HCT116 (cell line): ENCODE results near the gene A2ML1.
"Not testable (repeated sequence)": the region's sequence is repeated elsewhere in the genome, so short reads cannot be mapped to it uniquely, and the experiment has no call there.

Experiments used
- EZH2 ChIP-seq: fragments of 200-600 bp; sonication (generic); IDR thresholded peaks from 2 replicates; pipeline ENCODE4 v1.6.1; 2017; ENCODE audit warnings: antibody characterized with exemption, mixed run types
- EZH2phosphoT487 ChIP-seq: fragments of 200-600 bp; IDR thresholded peaks from 2 replicates; pipeline ENCODE4 v1.6.1; 2018; ENCODE audit warnings: antibody characterized with exemption, borderline replicate concordance
- POLR2AphosphoS5 ChIP-seq: IDR thresholded peaks from 2 replicates; pipeline ENCODE4 v1.6.1; 2011; ENCODE audit warnings: mild to moderate bottlenecking, low read depth, low read length, moderate library complexity
- REST ChIP-seq: IDR thresholded peaks from 2 replicates; pipeline ENCODE4 v1.6.1; 2012; ENCODE audit warnings: low read depth
- TF ChIP-seq, protein P1 (sequence below), 3 experiments: fragments of 200-600 bp in 1 of 3; sonication (generic) in 1 of 3; IDR thresholded peaks in 2 of 3; conservative IDR thresholded peaks in 1 of 3; 2 replicates each; pipeline ENCODE4 v1.5.1; 2012 to 2017; ENCODE audit warnings: low read depth in 2 of 3, low read length in 2 of 3, antibody characterized with exemption in 1 of 3, borderline replicate concordance in 1 of 3, control low read depth in 1 of 3, mild to moderate bottlenecking in 1 of 3, mixed read lengths in 1 of 3, mixed run types in 1 of 3, moderate library complexity in 1 of 3; ENCODE audit not compliant: insufficient read depth in 1 of 3
- TF ChIP-seq, protein P2 (sequence below): IDR thresholded peaks from 2 replicates; pipeline ENCODE4 v1.6.1; 2012

DNA sequence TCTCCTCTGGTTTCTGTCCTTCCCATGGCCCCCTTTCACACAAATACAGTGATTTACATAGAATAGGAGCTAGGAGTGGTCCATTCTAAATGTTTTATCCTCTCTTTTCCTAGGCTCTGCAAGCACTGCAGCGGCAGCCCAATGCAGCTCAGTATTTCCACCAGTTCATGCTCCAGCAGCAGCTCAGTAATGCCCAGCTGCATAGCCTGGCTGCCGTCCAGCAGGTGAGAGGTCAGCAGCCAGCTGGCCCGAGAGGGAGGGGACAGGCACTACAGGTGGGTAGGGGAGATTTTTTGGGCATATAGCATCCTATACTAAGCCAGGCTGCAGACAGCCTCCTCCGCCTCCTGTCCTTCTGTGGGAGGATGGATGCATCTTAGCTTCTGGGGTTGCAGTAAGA is 97.2 kb downstream of the A2ML1 start:
- not testable (repeated sequence) for TF ChIP-seq EZH2phosphoT487, POLR2AphosphoS5, REST, EZH2
- TF ChIP-seq, protein P1, sequence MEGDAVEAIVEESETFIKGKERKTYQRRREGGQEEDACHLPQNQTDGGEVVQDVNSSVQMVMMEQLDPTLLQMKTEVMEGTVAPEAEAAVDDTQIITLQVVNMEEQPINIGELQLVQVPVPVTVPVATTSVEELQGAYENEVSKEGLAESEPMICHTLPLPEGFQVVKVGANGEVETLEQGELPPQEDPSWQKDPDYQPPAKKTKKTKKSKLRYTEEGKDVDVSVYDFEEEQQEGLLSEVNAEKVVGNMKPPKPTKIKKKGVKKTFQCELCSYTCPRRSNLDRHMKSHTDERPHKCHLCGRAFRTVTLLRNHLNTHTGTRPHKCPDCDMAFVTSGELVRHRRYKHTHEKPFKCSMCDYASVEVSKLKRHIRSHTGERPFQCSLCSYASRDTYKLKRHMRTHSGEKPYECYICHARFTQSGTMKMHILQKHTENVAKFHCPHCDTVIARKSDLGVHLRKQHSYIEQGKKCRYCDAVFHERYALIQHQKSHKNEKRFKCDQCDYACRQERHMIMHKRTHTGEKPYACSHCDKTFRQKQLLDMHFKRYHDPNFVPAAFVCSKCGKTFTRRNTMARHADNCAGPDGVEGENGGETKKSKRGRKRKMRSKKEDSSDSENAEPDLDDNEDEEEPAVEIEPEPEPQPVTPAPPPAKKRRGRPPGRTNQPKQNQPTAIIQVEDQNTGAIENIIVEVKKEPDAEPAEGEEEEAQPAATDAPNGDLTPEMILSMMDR (IDR thresholded peaks at IDR 0.05 in 2 of 3, conservative IDR thresholded peaks at IDR 0.05 in 1 of 3; ENCODE audit: borderline replicate concordance in 1 of 3, insufficient read depth in 1 of 3, low read depth in 2 of 3, low read length in 2 of 3), result not testable (repeated sequence)
- TF ChIP-seq, protein P2, sequence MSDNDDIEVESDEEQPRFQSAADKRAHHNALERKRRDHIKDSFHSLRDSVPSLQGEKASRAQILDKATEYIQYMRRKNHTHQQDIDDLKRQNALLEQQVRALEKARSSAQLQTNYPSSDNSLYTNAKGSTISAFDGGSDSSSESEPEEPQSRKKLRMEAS, result not testable (repeated sequence)
